ENCODE data around the gene RASA4B. TPM values are rescaled to one million over a fixed set of nuclear protein-coding genes. Genes with fewer than 3 reads are reported as not detected.
"Not testable (repeated sequence)": the region's sequence is repeated elsewhere in the genome, so short reads cannot be mapped to it uniquely, and the experiment has no call there.

Gene RASA4B
- total RNA-seq, 1 experiment from 2014 or later, result 3.0 TPM

DNA sequence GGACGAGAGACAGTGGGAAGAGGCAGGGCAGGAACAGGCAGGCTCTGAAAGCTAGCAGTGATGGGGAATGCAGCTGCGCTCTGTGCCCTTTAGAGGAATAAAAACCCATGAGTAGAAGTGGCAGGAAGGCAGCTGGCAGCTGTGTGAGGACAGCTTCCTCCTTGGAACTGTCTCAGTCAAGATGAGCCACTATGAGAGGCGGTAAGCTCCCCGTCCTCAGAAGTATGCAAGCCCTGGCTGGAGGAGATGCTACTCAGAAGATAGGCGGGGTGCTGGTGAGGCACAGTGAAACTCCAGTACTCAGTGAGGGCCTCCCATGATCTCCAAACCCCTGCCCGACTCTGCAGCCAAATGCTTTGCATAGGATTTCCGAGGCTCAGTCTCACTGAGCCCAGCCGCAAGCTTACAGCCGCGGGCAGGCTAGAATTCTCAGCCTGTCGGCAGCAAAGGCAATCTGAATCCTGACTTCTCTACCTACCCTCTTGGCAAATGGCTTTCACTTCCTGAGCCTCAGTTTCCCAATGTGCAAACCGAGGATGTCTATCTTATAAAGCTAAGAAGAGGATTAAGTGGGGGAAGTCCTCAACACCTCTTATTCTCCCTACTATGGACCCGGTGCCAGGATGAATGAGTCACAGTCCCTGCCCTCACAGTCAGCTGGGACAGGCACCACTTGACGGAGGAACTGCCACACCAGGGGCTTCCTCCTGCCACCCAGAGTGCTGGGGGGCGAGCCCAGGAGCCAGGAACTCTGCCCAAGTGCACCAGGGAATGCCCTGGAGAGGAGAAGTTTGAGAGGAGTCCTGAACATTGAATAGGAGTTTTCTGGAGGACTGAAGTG is 2.5 kb downstream of the RASA4B start:
- DNase-seq (ENCODE audit: low spot score); in situ Hi-C loops (cut with HindIII; ENCODE audit: low sequenced_read_pairs): not testable (repeated sequence)

DNA sequence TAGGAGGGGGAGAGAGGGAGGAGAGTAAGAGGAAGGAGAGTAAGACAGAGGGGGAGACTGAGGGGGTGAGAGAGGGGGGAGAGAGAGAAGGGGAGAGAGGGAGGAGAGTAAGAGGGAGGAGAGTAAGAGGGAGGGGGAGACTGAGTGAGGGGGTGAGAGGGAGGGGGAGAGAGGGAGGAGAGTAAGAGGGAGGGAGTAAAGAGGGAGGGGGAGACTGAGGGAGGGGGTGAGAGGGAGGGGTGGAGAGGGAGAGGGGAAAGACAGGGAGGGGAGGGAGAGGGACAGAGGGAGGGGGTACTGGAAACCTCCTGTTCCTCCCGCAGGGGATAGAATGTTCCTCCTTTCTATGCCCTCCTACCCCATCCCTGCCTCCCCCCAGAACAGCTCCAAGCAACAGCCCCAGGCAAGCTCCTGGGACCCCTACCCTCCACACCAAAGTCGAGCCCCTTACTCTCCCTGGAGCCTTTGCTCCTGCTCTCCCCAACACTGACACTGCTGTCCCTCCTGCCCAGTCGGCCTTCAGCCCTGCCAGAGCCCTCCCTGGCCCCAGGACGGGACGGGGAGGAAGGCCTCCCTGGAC is 4.8 kb downstream of the RASA4B start:
- DNase-seq (ENCODE audit: low spot score), result peak; percentile 68
- in situ Hi-C loops (cut with HindIII; ENCODE audit: low sequenced_read_pairs), result not testable (repeated sequence)

GRCh38 chr7:102511860-102512522 is 5.6 kb downstream of the RASA4B start:
- DNase-seq (ENCODE audit: low spot score); in situ Hi-C loops (cut with HindIII; ENCODE audit: low sequenced_read_pairs): not testable (repeated sequence)

- in situ Hi-C loops (cut with HindIII; ENCODE audit: low sequenced_read_pairs); DNase-seq (ENCODE audit: low spot score): not testable (repeated sequence)
Observed at GRCh38 chr7:102510575-102510974, 7.0 kb downstream of the RASA4B start.

- DNase-seq (ENCODE audit: low spot score); in situ Hi-C loops (cut with HindIII; ENCODE audit: low sequenced_read_pairs): not testable (repeated sequence)
Observed at GRCh38 chr7:102507410-102508088, 10.0 kb downstream of the RASA4B start.

- in situ Hi-C loops (cut with HindIII; ENCODE audit: low sequenced_read_pairs), result not testable (repeated sequence)
Observed at GRCh38 chr7:102505298-102506185, 12.0 kb downstream of the RASA4B start.

DNA sequence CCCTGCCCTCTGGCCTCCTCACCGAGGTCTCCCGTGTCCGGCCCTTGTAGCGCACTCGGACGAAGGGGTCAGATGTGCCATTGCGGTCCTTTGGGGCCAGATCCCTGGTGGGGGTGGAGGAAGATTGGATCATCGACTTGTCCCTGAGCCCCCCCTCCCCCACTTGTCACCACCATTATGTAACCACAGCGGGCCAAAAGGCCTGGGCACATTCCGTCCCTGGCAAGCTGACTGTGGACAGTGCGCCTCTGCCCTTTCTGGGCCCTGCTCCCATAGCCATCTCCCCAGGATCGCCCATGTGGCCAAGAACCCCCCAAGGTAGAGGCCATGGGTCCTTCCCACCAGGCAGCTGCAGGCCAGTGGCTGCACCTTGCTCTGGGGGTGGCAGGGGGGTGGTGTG is 14.4 kb downstream of the RASA4B start:
- DNase-seq (ENCODE audit: low spot score); in situ Hi-C loops (cut with HindIII; ENCODE audit: low sequenced_read_pairs): not testable (repeated sequence)

More at GRCh38 chr7:102505298-102506185, 12.0 kb downstream of the RASA4B start:
- DNase-seq (ENCODE audit: low spot score), result not testable (repeated sequence)

- DNase-seq (ENCODE audit: low spot score); in situ Hi-C loops (cut with HindIII; ENCODE audit: low sequenced_read_pairs): not testable (repeated sequence)
Observed at GRCh38 chr7:102498321-102498720, 19.3 kb downstream of the RASA4B start.

DNA sequence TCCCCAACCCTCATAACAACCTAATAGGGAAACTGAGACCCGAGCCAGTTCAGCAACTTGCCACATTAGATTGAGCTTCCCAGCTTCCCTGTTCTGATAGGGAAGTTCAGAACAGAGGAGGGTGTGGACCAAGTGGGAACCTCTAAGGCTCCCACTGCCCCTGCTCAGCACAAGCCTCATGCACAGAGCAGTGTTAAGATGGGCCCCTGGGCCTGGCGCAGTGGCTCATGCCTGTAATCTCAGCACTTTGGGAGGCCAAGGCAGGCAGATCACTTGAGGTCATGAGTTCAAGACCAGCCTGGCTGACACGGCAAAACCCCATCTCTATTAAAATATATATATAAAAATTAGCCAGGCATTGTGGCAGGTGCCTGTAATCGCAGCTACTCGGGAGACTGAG is 20.3 kb downstream of the RASA4B start:
- DNase-seq (ENCODE audit: low spot score); in situ Hi-C loops (cut with HindIII; ENCODE audit: low sequenced_read_pairs): not testable (repeated sequence)

- DNase-seq (ENCODE audit: low spot score); in situ Hi-C loops (cut with HindIII; ENCODE audit: low sequenced_read_pairs): not testable (repeated sequence)
Observed at GRCh38 chr7:102496861-102497260, 20.7 kb downstream of the RASA4B start.

DNA sequence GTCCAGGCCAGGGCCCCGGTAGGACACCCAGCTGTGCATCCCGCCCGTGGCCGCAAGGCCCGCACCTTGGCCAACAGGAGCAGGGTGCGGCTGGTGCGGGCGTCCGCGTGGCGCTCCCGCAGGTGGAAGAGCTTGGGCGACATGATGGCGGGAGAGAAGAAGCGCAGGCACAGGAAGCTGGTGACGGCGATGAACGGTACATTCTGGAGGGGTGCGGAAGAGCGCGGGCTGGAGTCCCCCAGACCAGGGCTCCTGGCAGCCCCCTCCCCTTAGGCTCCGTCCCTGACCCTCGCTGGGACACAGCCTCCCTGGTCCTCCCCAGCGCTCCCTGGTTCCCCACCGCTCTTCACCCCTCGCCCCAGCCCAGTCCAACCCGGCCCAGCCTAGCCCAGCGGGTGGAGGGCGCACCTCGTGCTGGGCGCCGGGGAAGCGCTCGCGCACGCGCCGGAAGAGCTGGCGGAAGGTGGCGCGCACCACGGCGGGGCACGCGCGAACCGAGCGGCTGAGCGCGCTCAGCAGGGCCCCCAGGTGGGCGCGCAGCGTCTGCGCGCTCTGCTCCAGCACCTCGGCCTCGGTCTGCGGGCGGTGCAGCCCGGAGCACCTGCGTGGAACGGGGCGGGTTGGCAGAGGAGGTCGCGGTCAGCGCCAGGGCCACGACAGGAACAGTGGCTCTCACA is 23.0 kb downstream of the RASA4B start:
- in situ Hi-C loops (cut with HindIII; ENCODE audit: low sequenced_read_pairs); DNase-seq (ENCODE audit: low spot score): not testable (repeated sequence)

- DNase-seq (ENCODE audit: low spot score); in situ Hi-C loops (cut with HindIII; ENCODE audit: low sequenced_read_pairs): not testable (repeated sequence)
Observed at GRCh38 chr7:102494026-102494425, 23.6 kb downstream of the RASA4B start.

DNA sequence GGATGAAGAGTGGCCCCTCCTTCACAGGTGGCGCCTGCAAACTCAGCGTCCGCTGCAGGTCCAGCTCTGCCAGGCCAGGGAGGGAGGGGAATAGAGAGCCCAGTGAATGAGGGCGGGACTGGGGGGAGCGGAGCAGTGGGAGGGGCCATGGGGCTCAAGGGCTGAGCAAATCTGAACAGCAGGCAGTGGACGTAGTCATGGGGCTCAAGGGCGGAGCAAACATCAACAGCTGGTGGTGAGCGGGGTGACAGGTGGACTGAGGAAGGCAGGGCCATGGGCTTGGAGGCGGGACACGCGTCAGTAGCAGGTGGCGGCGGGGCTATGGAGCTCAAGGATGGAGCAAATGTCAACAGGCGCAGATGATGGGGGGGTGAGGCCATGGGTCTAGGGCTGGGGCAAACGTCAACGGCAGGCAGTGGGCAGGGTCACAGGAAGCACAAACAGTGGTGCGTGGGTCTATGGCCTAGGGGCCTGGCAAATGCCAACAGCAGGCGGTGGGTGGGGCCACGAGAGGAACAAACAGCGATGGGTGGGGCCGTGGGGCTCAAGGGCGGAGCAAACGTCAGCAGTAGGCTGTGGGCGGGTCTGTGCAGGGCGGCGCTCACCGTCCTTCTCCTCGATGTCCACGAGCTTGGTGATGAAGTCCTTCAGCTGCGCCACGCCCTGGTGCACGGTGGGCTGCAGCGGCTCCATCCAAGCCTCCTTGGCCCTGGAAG is 24.2 kb downstream of the RASA4B start:
- in situ Hi-C loops (cut with HindIII; ENCODE audit: low sequenced_read_pairs), result not testable (repeated sequence)

GRCh38 chr7:102490529-102491075 is 27.0 kb downstream of the RASA4B start:
- DNase-seq (ENCODE audit: low spot score); in situ Hi-C loops (cut with HindIII; ENCODE audit: low sequenced_read_pairs): not testable (repeated sequence)

More for the DNA sequence above, 24.2 kb downstream of the RASA4B start:
- not testable (repeated sequence) for DNase-seq (ENCODE audit: low spot score)

DNA sequence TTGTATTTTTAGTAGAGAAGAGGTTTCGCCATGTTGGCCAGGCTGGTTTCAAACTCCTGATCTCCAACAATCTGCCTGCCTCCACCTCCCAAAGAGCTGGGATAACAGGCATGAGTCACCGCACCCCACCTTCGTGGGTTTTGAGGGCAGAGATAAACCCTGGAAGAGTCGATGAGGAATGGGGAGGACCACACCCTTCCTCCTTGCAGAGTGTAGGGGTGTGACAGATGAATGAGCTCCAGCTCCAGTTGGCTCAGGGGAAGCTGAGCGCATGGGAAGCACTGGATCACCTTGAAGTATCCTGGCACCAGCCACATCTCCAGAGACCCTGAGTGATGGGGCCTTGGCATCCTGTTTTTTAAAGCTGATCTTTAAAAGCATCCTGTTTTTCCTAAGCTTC is 33.3 kb downstream of the RASA4B start:
- in situ Hi-C loops (cut with HindIII; ENCODE audit: low sequenced_read_pairs); DNase-seq (ENCODE audit: low spot score): not testable (repeated sequence)

- DNase-seq (ENCODE audit: low spot score); in situ Hi-C loops (cut with HindIII; ENCODE audit: low sequenced_read_pairs): not testable (repeated sequence)
Observed at GRCh38 chr7:102481962-102482361, 35.6 kb downstream of the RASA4B start.

Data from G401 (cell line).